Ammon's horn (tissue), 1 donor: ENCODE measurements around the gene MAP4K3.
"Not testable (repeated sequence)": the region's sequence is repeated elsewhere in the genome, so short reads cannot be mapped to it uniquely, and the experiment has no call there.

Source experiments
- DNase-seq: peaks from one replicate; pipeline ENCODE4 v3.0.0-alpha.2; 2016; ENCODE audit warnings: low spot score

Gene MAP4K3

DNA sequence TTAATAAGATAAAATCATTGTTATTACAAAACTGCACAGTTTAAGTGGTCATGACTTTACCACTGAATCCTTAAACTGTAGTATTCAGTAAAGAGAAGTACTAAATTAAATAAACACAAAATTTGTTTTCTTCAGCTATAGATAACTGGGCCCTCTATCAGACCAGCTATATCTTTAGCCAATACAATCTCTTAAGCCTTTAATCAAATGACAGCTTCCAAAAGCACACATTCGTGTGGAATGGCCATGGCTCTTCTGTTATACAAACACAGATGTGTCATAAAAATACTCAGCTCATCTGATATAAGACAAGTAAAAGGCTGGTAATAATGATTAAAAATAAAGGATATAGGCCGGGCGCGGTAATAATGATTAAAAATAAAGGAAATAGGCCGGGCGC lies 135.7 kb downstream of the MAP4K3 start:
- no peak for DNase-seq

DNA sequence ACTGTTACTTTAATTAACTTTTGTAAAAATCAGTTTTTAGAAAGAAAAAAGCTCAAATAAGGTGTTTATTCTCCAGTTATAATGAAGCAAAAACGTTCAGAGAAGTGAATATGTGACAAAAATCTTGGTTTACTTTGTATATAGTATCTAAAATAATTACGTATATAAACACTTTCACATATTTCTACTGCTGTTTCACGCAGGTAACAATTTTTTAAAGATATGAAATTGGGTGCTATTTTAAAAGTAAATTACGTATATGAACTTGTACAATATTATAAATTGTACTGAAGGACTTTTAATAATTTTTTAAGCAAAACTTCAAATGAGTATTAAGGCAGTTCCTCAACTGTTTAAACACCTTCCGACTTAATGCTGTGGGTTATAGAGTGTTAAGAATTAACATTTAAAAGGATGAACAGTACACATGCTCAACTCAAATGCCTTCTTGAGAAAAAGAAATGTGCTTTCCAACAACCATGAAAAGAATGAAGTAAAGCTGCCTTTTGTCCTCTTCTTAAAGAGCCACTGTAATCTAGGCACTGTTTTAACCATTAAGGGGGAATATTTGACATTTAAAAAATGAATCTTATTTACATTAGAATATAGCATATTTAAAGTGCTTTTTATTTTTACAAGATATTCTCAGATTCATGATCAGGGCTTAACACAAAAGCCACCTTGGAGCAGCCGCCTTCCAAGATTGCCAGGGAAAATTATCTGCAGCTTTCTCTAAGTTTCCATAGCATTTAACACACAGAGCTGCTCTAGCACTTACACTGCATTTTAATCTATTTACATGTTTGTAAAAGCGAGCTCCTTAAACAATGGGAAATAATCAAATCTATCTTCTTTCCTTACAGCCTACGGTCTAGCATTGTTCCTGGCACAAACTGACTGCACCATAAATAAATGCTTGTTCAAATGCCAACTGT lies 136.8 kb downstream of the MAP4K3 start:
- DNase-seq, result no peak

DNA sequence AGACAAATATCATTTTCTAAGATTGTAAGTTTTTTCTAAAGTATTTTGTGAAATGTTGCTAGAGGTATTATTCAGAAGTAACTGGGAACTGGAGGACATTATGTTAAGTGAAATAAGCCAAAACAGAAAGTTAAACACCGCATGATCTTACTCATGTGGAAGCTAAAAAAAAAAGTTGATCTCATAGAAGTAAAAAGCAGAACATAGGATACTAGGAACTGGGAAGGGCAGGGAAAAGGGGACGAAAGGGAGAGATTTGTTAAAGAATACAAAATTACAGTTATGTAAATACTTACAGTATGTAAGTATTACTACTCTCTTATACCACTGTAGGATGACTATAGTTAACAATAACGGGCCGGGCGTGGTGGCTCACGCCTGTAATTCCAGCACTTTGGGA lies 146.7 kb downstream of the MAP4K3 start:
- DNase-seq, result no peak

DNA sequence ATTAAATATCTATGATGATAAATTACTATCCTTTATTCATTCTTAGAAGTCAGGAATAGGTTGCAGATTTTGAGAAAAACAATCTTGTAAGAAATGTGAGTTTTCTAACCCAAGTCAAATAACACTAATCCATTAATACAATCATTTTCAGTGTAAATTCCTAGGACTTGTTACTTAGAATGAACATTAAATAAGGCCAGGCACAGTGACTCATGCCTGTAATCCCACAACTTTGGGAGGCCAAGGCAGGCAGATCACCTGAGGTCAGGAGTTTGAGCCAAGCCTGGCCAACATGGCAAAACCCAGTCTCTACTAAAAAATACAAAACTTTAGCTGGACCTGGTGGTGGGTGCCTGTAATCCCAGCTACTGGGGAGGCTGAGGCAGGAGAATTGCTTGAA lies 147.5 kb downstream of the MAP4K3 start:
- DNase-seq, result no peak

DNA sequence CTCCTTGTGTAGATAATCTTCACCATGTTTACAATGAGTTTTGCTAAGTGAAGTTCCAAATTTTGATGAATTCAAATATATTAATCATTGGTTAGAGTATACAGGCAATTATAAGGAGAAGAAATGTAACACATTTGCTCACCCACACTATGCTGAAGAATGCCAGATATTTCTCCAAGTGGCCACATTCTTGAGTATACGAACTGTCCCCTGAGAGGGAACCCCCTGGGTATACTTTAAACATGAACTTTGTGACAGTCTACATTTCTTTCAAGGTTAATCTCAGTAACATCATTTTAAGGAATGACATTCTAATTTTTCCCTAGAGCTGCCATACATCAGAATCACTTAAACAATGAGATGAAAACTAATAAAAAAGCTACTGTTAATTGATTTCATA lies 153.5 kb downstream of the MAP4K3 start:
- DNase-seq, result no peak

DNA sequence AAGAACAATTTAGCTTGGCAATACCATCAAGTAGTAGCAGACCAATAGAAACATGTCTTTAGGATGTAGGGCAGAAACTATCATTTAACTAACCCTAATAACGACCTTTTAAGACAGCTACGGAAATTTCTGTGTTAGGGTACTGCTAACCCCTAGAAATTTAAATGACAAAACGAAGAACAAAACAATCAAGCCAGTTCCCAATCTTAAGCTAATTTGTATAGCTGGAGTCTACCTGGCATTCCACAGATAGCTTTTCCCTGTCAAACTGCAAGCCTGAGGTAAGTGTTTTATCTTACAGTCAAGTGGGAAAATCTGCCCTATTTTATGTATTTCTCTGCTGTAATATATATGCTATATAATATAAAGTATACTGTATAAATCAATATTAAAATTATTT lies 155.7 kb downstream of the MAP4K3 start:
- DNase-seq, result no peak

DNA sequence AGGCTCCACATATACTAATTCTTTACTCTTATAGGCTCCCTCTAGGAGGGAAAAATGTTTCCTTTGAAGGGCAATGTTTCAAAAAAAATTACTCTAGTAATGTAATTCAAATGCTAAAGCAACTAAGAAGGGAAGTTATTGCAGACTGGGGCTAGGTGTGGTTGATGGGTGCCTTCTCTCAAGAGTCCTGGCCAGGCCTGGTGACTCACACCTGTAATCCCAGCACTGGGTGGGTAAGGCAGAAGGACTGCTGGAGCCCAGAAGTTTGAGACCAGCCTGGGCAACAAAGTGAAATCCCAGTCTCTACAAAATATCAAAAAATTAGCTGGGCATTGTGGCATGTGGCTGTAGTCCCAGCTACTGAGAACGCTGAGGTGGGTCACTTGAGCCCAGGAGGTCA lies 162.1 kb downstream of the MAP4K3 start:
- DNase-seq, result no peak

DNA sequence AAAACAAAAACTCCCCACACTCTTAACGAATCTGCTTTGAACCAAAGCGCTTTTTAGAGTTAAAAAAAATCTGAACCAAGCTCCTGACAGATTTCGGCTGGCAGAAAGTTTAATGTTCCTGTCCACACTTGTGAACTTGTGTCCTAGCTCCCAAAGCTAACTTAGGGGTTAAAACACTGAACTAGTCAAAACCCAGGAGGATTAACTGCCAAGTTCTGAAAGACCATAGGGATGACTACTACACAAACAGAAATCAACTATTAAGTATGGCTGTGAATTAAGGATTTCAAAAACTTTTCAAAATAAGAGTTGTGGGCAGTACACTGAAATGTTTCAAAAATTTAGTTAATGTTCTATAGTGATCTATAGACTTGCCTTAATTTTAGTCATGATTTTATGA lies 167.1 kb downstream of the MAP4K3 start:
- no peak for DNase-seq

DNA sequence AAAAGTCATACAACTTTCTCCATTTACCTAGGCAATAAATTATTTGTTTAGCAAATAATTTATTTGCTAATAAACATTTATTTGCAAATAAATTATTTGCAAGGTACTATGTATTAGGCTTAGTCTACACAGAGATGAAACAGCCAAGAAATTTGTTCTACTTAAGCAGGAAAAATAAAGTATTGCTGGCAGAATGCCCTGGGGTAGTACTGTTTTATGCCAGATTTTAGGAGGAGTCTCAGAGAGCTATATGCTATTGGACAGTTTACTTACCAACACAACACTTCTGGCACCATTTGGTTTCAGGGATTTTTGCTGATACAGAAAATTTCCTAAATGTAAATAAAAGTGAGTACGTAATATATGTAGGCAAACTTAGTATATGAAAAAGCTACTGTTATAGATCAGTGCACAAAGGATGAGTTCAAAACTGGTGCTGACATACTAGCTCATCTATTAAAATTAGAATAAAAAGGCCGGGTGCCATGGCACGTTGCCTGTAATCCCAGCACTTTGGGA lies 170.1 kb downstream of the MAP4K3 start:
- no peak for DNase-seq

DNA sequence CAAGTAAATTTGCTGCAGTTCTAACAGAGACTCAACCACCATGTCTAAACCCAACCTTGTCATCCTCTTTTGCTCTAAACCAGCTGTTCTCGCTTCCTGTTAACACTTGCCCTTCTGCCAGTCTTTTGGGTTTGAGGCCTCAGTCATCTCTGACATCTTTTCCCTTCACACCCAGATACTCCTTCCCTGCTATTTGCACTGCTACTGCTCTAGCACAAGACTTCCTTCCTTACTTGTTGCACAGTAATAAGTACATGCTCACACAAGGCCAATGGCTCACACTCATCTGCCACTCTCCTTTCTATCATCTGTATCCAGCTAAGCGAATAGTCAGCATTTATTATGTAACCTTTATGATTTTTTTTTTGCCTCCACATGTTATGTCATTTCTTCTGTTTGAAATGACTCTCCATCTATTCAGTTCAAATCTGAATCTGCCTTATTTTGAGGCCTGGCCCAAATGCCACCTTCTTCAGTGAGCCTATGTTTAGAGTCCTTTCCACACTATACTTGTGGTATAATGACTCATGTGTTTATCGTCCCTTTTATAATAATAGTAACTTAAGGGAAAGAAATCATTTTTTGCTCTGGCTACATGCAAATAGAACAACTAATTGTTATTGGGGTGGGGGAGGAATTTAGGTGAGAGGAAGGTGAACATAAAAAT lies 170.8 kb downstream of the MAP4K3 start:
- no peak for DNase-seq

DNA sequence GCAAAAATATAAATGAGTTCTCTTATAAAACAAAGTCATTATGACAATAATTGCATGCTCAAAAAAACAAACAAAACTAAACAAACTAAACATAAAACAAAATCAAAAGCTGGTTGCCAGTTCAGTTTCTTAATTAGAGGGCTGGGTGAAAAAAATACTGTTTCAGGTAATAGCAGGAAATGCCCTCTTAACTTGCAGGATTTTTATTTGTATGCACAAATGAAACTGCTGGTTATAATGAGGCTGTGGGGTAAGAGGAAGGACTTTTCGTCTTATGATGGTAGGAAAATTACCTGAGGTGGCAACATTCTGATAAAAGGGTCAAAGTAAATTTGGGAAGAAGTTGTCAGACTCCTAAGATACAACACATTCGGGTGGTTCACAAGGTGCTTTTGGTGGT lies 171.8 kb downstream of the MAP4K3 start:
- no peak for DNase-seq

DNA sequence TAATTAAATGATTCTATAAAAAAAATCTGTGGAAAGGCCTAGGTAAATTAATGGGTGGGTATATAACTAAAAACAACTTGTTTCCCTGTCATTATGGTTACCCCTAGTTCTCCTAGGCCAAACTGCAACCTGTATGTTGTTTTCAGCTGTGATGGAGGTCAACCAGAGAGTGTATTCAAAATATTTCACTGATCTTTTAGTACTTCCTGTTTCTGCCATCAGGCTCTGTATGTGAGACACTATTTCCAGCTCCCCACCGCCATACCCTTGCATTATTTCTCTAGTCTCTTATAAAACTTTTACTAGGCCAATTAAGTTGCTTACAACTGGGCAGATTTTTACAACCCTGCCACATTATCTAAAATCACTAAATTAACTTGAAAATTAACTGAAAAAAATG lies 172.4 kb downstream of the MAP4K3 start:
- DNase-seq, result no peak

DNA sequence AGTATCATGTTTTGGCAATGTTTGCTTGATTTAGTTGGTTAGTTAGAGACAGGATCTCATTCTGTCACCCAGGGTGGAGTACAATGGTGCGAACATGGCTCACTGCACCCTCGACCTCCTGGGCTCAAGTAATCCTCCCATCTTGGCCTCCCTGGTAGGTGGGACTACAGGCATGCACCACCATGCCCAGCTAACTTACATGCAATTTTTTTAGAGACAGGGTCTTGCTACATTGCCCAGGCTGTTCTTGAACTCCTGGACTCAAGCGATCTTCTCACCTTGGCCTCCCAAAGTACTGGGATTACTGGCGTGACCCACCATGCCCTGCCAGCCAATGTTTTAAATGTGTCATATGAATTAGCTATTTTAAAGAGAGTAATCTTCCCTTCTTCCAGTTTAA lies 177.0 kb downstream of the MAP4K3 start:
- DNase-seq, result no peak

DNA sequence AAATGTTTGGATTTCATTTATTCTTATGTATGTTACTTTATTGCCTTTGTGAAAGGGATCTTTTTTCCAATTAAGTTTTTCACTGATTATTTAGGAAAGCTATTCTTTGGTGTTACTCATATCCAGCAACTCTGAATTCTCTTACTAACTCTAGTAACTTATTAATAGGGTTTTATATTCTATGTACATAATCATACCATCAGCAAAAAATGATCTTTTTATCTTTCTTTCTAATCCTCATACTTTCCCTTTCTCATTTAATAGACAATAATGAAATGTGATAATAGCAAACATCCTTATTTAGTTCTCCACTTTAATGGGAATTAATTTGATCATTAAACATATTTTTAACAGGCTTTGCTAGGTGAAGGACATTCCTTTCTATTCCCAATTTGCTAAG lies 181.0 kb downstream of the MAP4K3 start:
- DNase-seq, result no peak

DNA sequence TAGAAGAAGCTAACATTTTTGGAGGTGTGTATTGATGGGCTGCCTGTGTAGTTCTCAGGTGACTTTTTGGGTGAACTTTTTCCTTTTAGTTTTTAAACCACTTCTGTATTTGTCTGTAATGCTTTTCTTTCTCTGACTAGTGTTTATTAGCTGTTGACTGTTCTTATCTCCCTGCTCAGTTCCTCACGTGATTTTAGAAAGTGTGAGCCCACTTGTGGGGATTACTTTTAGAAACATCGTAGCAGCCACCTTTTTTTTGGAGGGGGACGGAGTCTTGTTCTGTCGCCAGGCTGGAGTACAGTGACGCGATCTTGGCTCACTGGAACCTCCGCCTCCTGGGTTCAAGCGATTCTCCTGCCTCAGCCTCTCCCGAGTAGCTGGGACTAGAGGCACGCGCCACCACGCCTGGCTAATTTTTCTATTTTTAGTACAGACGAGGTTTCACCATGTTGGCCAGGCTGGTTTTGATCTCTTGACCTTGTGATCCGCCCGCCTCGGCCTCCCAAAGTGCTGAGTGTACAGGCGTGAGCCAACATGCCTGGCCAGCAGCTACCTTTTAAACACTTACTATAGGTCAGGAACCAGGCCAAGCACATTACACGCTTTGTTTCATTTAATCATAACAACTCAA lies 184.1 kb downstream of the MAP4K3 start:
- DNase-seq, result no peak

DNA sequence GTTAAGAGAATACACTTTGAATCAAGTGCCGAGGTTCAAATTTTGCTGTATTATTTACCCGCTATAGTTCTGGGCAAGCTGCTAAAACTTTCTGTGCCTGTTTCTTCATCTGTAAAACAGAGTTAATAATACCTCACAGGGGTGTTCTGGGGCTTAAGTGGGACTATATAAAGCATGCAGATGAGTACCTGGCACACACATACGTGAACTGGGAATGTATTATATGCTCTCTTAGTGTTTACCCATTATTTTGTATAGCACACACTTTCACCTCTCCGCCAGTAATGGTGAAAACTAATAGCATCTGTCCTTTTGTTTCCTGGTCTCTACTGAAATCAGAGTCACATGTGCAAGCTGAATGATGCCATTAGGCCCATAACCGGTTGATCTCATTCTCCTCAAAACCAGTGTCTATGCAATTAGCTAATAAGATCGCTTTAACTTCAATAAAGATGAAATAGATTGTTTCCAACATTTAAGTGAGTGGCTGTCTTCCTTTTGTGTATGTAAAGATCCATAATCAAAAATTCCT lies 189.5 kb downstream of the MAP4K3 start:
- DNase-seq, result no peak

DNA sequence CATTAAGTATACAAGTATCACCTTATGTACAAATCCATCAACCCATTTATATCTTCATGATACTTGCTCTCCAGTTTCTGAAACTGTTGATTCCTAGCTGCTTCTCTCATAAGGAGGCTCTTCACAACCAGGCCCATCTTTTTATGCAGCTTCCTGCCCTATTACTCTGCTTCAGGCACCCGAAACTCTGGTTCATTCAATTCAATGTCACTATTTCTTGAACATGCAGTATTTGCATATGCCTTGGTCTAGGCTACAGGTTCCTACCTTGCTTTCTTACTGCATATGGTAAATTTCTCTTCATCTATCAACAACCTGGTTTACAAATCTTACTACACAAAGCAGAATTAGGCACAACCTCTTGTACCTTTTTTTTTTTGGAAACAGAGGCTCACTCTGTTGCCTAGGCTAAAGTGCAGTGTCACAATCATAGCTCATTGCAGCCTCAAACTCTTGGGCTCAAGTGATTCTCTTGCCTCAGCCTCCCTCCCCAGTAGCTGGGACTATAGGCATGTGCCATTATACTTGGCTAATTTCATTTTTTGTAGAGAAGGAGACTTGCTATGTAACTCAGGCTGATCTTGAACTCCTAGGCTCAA lies 190.6 kb downstream of the MAP4K3 start:
- DNase-seq, result no peak

DNA sequence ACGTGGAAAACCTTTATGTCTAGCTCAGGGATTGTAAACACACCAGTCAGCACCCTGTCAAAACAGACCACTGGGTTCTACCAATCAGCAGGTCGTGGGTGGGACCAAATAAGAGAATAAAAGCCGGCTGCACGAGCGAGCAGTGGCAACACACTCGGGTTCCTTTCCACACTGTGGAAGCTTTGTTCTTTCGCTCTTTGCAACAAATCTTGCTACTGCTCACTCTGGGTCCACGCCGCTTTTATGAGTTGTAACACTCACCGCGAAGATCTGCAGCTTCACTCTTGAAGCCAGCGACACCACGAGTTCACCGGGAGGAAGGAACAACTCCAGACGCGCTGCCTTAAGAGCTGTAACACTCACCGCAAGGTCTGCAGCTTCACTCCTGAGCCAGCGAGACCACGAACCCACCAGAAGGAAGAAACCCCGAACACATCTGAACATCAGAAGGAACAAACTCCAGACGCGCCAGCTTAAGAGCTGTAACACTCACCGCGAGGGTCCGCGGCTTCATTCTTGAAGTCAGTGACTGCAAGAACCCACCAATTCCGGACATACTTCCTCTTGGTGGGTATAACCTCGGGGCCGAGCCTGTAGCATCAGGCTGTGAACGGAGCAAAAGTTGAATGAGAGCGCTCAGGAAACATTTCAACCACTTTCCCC lies 192.0 kb downstream of the MAP4K3 start:
- not testable (repeated sequence) for DNase-seq

DNA sequence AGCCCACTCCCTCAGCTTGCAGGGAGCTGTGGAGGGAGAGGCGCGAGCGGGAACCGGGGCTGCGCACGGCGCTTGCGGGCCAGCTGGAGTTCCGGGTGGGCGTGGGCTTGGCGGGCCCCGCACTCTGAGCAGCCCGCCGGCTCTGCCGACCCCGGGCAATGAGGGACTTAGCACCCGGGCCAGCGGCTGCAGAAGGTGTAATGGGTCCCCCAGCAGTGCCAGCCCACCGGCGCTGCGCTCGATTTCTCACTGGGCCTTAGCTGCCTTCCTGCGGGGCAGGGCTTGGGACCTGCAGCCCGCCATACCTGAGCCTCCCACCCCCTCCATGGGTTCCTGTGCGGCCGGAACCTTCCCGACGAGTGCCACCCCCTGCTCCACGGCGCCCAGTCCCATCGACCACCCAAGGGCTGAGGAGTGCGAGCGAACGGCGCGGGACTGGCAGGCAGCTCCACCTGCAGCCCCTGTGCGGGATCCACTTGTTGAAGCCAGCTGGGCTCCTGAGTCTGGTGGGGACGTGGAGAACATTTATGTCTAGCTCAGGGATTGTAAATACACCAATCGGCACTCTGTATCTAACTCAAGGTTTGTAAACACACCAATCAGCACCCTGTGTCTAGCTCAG lies 192.7 kb downstream of the MAP4K3 start:
- not testable (repeated sequence) for DNase-seq

DNA sequence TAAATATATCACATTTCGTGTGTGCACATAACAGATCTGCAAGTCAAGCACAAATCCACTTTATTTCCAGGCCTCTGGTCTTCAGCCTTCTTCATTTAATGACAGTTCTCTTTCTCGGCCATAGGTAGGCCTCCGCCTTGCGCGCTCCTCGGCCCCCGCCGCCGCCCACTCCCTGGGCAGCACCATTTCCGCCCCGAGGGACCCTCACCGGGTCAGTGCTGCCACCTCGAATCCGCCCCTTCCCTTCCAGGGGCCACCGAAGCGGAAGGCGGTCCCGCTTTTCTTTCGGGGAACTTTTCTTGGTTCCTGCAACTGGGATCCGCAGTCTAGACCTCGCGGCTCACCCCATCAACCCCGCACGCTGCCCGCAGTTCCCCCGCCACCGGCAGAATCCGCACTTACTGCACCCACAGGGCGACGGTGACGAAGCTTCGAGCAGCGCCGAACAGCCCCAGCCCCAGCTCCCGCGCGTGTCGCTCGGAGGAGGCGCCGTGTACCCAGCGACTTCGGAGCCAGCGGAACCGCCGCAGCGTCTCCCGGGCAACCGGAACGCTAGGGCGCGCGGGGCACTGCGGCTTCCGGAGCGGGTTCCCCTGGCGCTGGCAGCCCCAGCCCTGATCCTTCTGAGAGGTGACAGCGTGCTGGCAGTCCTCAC lies 193.5 kb downstream of the MAP4K3 start, which contains the start of gene CDKL4:
Gene CDKL4, minus strand, starts transcription at position 502 of the 655 bp plus-strand sequence.
- DNase-seq, result no peak
